Measurements from ENCODE around the gene RAB3C.

Gene RAB3C

GRCh38 chr5:58737671-58738070 is 154.8 kb downstream of the RAB3C start:
- DNase-seq = no peak

- DNase-seq = no peak
Observed at GRCh38 chr5:58738336-58738735, 155.5 kb downstream of the RAB3C start.

GRCh38 chr5:58739051-58739450 is 156.2 kb downstream of the RAB3C start:
- no peak for DNase-seq

- no peak for DNase-seq
Observed at GRCh38 chr5:58740956-58741355, 158.1 kb downstream of the RAB3C start.

DNA sequence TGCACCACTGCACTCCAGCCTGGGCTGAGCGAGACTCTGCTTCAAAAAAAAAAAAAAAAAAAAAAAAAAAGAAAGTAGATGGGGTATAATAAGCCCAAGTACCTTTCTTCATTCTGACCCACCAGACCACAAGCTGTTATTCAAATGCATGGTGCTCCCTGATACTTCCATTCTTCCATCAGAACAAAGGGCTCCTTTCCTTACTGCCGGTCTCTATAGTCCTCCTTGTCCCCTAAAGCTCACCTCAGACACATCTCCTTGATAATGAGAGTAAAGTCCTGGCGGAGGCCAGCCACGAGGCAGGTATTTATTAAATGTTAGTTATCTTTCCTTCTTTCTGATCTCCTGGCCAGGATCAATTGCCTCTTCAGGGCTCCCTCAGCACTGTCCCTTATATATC is 162.5 kb downstream of the RAB3C start:
- no peak for DNase-seq

- no peak for DNase-seq
Observed at GRCh38 chr5:58746321-58746720, 163.4 kb downstream of the RAB3C start.

DNA sequence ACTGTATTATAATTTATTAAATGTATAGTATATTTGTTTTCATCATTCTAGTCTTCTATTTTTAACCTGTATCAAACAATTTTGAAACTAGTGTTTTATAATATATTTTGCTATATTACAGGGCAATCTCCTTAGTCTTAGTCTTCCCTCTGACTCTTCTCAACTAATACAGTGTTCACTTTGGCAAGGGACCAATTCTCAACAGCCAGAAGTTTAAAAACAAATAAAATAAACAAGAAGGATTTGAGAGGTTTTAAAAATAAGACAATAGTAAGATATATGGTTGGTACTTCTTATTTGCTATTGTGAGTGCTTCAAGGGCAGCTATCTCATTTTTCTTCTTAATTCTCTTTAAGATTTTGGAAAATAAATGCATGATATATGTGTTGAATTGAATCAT is 167.2 kb downstream of the RAB3C start:
- no peak for DNase-seq

DNA sequence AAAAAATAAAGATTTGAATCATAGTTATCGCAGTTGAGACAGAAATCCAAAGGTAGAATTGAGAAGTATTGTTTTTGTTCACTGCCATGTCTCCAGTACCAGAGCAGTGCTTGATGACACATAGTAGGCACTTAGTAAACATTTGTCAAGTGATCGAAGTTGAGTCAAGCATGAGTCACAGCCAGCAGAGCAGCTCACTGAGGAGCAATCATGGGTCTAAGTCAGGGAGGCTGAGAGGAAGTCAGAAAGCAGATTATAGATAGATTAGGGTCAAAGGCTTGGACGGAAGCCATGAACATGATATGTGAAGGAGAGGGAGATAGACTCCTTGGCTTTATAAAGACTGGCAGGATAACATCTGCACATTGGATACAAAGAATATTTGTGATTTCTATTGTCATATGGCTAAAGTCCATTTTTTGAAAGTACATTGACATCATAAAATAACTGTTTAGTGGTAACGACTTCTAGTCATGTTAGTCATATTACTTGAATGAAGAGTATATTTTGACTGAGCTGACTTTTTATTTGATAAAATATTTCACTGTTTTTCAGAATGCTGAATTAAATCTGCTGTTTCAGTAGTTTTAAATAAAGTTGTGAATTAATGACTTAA is 168.5 kb downstream of the RAB3C start:
- peak in 1 of 2 experiments; percentile 20 for DNase-seq

GRCh38 chr5:58752104-58752503 is 169.2 kb downstream of the RAB3C start:
- DNase-seq = no peak

DNA sequence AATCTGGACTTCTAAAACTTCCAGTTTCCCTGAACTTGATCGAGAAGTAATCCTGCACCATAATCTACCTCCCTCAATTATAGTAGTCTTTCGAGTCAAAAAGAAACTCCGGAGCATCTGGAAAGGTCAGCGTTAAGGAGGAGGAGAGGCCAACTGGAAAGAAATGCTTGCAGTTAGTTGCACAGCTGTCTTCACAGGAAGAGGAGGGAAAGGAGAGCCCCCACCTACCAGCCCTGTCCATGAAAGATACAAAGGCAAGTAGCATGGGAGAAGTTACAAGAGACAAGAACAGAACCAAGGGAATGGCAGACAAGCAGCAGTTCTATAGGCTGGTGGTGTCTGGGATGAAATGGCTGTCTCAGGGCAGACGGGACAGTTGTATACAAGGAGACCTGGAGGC is 170.6 kb downstream of the RAB3C start:
- DNase-seq = no peak

GRCh38 chr5:58754250-58754649 is 171.4 kb downstream of the RAB3C start:
- no peak for DNase-seq

DNA sequence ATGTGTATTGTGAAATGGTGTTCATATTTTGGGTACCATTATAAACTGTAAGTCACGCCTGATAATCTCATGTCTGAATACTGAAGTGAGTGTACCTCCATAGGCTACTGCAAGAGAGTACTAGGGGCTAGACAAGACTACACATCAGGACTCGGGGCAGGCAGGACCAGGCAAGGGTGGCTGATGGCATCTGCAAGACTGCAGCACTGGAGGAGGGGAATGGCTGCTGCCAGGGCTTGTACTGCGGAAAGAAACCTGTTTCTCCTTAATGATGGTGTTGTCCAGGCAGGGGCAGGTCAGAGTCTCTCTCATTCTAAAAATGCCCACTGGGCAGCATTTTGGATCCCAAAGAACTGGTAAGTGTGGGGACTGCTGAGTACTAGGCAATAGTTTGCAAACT is 172.5 kb downstream of the RAB3C start:
- no peak for DNase-seq

DNA sequence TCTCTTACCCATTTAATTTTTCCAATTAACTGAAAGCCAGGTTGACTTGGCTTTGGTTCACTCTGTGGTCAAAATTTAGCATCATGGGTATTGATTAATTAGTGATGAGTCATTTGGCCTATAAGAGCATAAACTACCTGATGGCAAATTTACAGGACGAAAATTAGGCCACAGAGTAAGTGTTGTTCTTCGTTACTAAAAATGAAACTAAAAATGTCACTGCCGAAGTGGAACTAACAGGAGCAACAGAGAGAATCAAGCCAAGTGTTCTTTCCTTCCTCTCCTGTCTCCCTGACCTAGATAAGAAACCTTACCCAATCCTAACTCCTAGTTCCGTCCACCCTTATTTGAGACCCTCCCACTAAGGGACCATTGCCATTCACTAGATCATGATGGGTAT is 176.9 kb downstream of the RAB3C start:
- no peak for DNase-seq

DNA sequence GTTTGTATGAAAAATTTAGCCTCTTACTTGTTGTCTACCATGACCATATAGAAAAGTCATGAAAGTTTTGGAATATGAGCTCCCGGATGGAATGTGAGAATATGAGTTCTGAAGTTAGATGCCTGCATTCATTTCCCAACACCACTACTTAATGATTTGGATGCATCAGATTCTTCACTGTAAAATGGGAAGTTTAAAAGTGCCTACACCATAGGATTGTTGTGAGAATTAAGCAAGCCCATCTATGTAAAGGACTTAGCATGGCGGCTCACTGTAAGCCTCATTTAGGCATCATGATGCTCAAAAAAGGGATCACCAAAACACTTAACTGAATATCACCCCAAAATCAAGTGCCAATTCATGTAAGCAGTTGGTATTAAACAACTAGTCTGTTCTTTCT is 177.3 kb downstream of the RAB3C start:
- DNase-seq = no peak

DNA sequence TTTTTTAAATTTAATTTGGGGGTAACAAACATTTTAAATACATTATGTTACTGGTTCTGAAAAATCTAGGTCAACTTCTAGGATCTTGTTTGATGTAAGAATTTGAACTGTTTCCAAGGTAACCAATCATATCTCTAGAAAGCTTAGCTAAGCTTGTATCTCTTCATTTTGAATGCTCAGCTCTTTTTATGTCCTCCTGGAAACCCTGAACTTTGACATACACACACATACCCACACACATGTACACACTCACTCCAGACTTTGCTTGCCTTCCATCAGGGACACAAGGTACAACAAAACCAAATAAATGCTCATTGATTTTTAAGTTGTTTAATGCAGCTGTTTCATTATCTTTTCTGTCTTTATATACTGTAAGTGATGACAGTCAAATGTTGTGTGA is 178.5 kb downstream of the RAB3C start:
- DNase-seq = no peak

GRCh38 chr5:58763390-58763789 is 180.5 kb downstream of the RAB3C start:
- no peak for DNase-seq

DNA sequence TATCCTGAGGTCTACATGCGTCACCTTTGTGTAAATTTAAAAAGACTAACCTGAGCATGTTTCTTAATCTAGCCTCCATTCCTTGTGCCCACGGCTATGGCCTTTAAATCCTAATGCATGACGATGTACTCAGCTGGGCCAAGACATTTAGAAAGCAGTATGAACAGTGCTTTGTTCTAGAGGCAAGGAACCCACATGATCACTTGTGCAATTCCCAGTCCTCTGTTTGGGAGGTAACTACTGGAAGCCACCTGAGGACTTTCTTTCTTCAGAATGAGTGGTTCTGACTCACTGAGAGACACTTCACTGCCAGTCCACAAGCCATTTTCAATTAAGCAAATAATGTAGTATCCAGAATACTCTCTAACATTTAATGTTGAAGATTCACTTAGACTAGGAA is 181.3 kb downstream of the RAB3C start:
- DNase-seq = no peak

DNA sequence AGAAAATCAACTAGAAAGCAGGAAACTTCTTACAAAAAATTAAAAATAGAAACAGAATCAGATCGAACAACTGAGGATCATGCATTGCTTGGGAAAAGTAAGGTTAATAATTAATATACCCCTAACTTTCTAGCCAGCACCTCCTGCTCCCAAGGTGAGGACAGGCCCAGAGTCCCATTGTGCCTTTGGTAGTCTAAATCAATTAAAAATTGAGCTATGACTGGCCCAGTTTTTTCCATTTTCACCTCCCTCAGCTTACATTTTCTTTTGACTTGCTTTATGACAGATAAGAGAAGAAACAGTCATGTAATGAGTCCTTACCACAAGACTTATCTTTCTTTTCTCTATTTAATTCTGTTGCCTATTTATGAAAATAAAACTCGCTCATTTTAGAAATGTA is 182.2 kb downstream of the RAB3C start:
- no peak for DNase-seq

DNA sequence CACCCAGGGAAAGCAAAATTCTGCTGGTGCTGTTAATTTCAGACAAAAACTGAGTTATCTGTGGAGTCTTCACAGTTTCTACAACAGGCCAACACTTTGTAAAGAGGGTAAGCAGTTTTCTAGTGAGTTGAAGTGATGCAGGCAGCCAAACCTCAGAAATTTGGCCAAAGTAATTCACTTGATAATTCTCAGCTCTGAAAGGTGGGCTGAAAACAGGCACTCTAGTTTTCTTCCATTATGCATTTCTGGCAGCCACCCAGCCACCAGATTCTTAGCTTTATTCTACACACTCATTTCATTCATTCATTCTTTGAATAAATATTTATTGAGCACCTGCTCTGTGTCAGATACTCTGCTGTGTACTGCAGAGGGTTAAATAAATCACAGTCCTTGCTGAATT is 184.2 kb downstream of the RAB3C start:
- DNase-seq = no peak

GRCh38 chr5:58770136-58770535 is 187.3 kb downstream of the RAB3C start:
- DNase-seq = no peak

DNA sequence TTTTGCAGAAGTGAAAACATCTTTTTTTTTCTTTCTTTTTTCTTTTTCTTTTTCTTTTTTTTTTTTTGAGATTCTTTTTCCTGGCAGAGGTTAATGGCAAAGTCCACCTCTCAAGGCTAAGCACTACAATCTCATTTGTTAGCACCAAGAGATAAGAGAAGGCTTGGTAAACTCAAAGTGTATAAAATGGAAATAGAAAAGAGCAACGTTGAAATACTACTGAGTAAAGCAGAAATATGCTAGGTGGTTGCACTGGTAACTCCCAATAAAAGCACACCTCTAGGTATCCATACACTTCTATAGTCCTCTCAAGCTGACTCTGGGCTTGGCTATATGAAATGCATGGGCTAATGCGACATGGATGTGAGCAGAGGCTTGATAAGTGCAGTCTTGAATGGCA is 188.9 kb downstream of the RAB3C start:
- no peak for DNase-seq

DNA sequence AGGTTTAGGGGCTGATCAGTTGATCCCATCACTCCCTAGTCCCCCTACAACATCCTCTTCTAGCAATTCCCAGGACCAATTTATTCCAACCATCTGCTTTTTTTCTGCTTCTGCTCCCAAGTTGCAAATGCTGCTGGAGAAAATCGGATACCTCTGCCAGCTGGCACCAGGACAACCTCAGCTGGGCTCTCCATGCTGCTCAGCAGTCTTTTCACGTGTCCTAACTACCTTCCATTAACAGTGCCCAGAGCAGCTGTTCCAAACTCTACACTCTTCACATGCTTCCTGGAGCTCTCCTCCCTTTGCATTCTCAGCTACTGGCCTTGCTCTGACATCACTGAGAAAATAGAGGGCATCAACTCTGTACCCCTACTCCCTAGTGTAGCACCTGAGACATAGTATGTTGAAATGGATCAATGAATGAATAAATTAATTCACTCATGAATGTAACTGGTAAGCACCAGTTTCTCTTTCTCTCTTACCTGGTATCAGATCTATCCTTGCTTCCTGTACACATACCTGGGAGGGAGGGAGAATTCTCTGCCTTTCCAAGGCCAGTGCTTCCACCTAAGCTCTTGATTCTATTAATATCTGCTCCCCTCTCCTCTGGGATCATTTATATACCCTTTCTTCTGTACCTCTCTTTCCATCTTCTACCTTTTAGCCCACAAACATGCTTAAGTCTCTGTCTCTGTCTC is 191.0 kb downstream of the RAB3C start:
- no peak for DNase-seq

GRCh38 chr5:58774937-58775336 is 192.1 kb downstream of the RAB3C start:
- no peak for DNase-seq

GRCh38 chr5:58775701-58776262 is 192.9 kb downstream of the RAB3C start:
- DNase-seq = peak in 1 of 2 experiments; percentile 16

- no peak for DNase-seq
Observed at GRCh38 chr5:58776559-58776958, 193.7 kb downstream of the RAB3C start.
